Stomach (tissue), 4 donors: ENCODE data around the gene SMIM43.

Source experiments
- CTCF ChIP-seq, 7 experiments: fragments of 450-650 bp in 4 of 7; fragments of 200-600 bp in 3 of 7; sonication (generic) in 3 of 7; IDR thresholded peaks; one replicate each; pipeline ENCODE4 v1.5.1; 2016 to 2019; ENCODE audit warnings: antibody characterized with exemption in 7 of 7, control low read depth in 2 of 7, mild to moderate bottlenecking in 1 of 7
- EP300 ChIP-seq: sonication (generic); formaldehyde crosslinking; IDR thresholded peaks from one replicate; pipeline ENCODE4 v1.6.1; 2017; ENCODE audit warnings: antibody characterized with exemption
- POLR2A ChIP-seq, 4 donors: fragments of 450-650 bp; IDR thresholded peaks; one replicate each; pipeline ENCODE4 v1.6.1; 2016; ENCODE audit warnings: antibody characterized with exemption in 4 of 4, control low read depth in 2 of 4, mild to moderate bottlenecking in 1 of 4, moderate library complexity in 1 of 4
- POLR2AphosphoS5 ChIP-seq, 3 donors: sonication (generic); formaldehyde crosslinking; IDR thresholded peaks; one replicate each; pipeline ENCODE4 v1.6.1; 2016; ENCODE audit warnings: antibody characterized with exemption in 3 of 3

GRCh38 chr4:121736735-121737351 lies 28.1 kb downstream of the SMIM43 start:
- peak in 4 of 7 experiments; percentile 9 to 53 (median 42) for TF ChIP-seq CTCF (IDR thresholded peaks at IDR 0.05)
- no peak for TF ChIP-seq POLR2A (IDR thresholded peaks at IDR 0.05)
- TF ChIP-seq EP300: no peak
- TF ChIP-seq POLR2AphosphoS5 (IDR thresholded peaks at IDR 0.05): no peak
